ENCODE measurements around the gene FAM209B. TPM values are rescaled to one million over a fixed set of nuclear protein-coding genes. Genes with fewer than 3 reads are reported as not detected.
"Not testable (repeated sequence)": the region's sequence is repeated elsewhere in the genome, so short reads cannot be mapped to it uniquely, and the experiment has no call there.

Gene FAM209B, protein sequence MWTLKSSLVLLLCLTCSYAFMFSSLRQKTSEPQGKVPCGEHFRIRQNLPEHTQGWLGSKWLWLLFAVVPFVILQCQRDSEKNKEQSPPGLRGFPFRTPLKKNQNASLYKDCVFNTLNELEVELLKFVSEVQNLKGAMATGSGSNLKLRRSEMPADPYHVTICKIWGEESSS
- not detected for total RNA-seq
- under 1 TPM in 2 of 3 donors, not detected in 1; 0.75 to 0.78 TPM for polyA plus RNA-seq
- long read RNA-seq, donor 1 = 0 reads
- long read RNA-seq, donor 2 = 0 reads
- long read RNA-seq, donor 3 = 0 reads
- long read RNA-seq, donor 4 = 0 reads
- long read RNA-seq, donor 5 = 0 reads
- long read RNA-seq, donor 6 = 0 reads
- long read RNA-seq, donor 7 = 0 reads
- long read RNA-seq, donor 8 = 0 reads
- long read RNA-seq, donor 9 = 0 reads
- long read RNA-seq, donor 10 = 0 reads

DNA sequence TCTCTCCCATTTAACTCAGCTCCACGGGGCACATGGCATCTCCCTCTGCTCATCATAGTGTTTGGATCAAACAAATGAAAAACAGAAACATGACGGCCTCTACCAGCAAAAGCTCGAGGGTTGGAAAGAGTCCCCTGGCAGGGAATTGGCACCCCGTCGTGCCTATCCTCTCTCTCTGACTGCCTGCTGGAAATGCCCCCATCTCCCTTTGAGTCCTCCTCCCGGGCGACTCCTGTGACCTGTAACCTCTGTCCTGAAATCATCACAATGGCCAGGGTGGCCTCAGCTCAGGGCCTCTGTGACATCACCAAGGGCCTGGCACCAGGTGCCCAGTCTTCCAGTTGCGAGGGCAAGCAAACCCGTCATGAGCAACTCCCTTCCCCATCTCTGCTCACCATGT is at the start of gene FAM209B:
Gene FAM209B (plus strand): TSS at position 301 of the 400 bp plus-strand sequence. CDS start 96 bp downstream, at position 397.
- not testable (repeated sequence) for H3K36me3 ChIP-seq, H3K27ac ChIP-seq, H3K4me1 ChIP-seq, H3K4me3 ChIP-seq, H3K27me3 ChIP-seq, H3K9me3 ChIP-seq, DNase-seq
- whole genome bisulfite sequencing, 5 donors = 86 to 90% (median 88%) methylated on average over 8 to 9 of the region's 9 CpGs
- intact Hi-C loops (cut with DNase I; ENCODE audit: low total_unique reads) = loop anchor here (10.0 kb wide), 1 partner anchor 62 kb away; no protein-coding TSS in a partner anchor

DNA sequence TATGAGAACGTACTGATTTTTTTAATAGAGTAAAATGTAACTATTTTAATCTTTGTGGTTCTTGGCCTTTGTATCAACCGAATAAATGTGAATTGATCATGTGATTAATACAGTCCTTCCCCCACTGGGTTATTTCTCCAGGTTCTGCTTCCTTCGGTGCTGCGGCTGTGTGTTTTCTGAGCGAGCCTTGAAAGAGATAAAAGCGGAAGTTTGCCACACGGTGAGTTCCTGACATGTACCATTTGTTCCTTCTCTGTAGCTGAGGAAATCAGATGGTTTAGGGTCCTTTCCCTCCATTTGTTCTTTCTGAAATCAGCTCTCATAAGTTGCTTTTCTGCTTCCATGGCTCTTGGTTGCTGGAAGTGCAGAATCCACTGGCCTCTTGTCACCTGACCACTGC is 49.1 kb upstream of the FAM209B start:
- 77 to 87% (median 84%) methylated on average over 7 of the region's 7 CpGs for WGBS, 5 donors
- no peaks in the 10 kb centered on the region for H3K27me3 ChIP-seq
- H3K4me3 ChIP-seq = no peak overlapping the region
- TF ChIP-seq, protein P1, sequence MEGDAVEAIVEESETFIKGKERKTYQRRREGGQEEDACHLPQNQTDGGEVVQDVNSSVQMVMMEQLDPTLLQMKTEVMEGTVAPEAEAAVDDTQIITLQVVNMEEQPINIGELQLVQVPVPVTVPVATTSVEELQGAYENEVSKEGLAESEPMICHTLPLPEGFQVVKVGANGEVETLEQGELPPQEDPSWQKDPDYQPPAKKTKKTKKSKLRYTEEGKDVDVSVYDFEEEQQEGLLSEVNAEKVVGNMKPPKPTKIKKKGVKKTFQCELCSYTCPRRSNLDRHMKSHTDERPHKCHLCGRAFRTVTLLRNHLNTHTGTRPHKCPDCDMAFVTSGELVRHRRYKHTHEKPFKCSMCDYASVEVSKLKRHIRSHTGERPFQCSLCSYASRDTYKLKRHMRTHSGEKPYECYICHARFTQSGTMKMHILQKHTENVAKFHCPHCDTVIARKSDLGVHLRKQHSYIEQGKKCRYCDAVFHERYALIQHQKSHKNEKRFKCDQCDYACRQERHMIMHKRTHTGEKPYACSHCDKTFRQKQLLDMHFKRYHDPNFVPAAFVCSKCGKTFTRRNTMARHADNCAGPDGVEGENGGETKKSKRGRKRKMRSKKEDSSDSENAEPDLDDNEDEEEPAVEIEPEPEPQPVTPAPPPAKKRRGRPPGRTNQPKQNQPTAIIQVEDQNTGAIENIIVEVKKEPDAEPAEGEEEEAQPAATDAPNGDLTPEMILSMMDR (IDR thresholded peaks at IDR 0.05) = no peak
- TF ChIP-seq EP300 (IDR thresholded peaks at IDR 0.05) = no peak
- no peak for TF ChIP-seq POLR2AphosphoS5 (IDR thresholded peaks at IDR 0.05)
- TF ChIP-seq POLR2A (IDR thresholded peaks at IDR 0.05) = no peak
- no peaks in the 10 kb centered on the region for H3K4me1 ChIP-seq
- peaks cover 36 to 97% (median 95%) of the 10 kb centered on the region in 4 donors for H3K36me3 ChIP-seq
- peak in 1 of 2 donors; percentile 12 for DNase-seq
- no peaks in the 10 kb centered on the region for H3K9me3 ChIP-seq
- intact Hi-C loops (cut with DNase I; ENCODE audit: low total_unique reads) = no loop called here
- peak overlapping the region in 2 of 5 donors; percentile 16 to 59 for H3K27ac ChIP-seq

DNA sequence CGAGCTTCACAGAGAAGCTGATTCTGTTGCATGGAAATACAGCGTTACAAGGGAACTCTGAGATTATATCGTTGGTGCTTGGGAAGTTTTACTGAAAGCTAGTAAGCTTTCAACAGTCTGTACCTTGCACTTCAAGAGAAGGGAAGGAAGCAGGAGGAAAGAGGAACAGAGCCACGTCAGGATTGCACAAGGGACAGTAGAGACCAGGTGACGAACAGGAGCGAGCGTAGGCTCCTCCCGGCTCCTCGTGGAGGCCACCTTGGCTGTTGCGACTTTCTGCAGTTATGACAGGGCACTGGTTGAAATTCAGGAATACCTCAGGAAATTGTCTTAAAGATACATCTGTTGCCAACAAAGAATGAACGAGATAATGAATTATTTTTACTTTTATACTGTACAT is 45.8 kb upstream of the FAM209B start:
- WGBS, 5 donors = 82 to 92% (median 90%) methylated on average over 11 of the region's 11 CpGs
- peak overlapping the region in 1 of 5 donors; percentile 30 for H3K27ac ChIP-seq
- no peaks in the 10 kb centered on the region for H3K4me1 ChIP-seq
- DNase-seq = no peak
- H3K27me3 ChIP-seq = no peaks in the 10 kb centered on the region
- H3K4me3 ChIP-seq = no peak overlapping the region
- peaks cover 31 to 97% (median 95%) of the 10 kb centered on the region in 4 donors for H3K36me3 ChIP-seq
- TF ChIP-seq POLR2AphosphoS5 (IDR thresholded peaks at IDR 0.05) (no peak), POLR2A (IDR thresholded peaks at IDR 0.05) (no peak), EP300 (IDR thresholded peaks at IDR 0.05) (no peak)
- TF ChIP-seq, protein P1 (IDR thresholded peaks at IDR 0.05) = no peak
- no peaks in the 10 kb centered on the region for H3K9me3 ChIP-seq
- intact Hi-C loops (cut with DNase I; ENCODE audit: low total_unique reads) = no loop called here

DNA sequence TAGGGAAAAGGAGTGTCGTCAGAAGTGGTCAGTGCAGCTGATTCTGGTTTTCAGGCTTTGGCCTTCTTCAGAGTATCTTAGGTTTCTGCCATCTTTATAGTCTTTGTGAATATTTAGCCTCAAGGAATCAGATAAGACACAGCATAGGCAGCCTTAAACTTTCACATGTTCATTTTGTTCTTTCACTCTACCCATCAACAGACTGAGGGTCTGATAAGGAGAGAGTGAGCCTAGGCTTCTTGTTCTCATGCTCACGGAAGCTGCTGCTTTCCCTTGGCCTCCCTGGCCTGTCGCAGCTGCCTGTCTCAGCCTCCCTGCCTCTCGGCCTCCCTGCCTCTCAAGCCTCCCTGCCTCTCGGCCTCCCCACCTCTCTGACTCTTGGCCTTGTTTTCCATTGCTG is 44.5 kb upstream of the FAM209B start:
- Histone ChIP-seq H3K4me3 (no peak overlapping the region), H3K36me3 (peaks cover 32 to 96% (median 93%) of the 10 kb centered on the region in 4 donors), H3K9me3 (no peaks in the 10 kb centered on the region), H3K4me1 (no peaks in the 10 kb centered on the region), H3K27ac (no peak overlapping the region), H3K27me3 (no peaks in the 10 kb centered on the region)
- intact Hi-C loops (cut with DNase I; ENCODE audit: low total_unique reads) = no loop called here
- WGBS, 5 donors = 94 to 98% (median 96%) methylated on average over 5 of the region's 5 CpGs
- no peak for TF ChIP-seq POLR2A (IDR thresholded peaks at IDR 0.05)
- TF ChIP-seq, protein P1 (IDR thresholded peaks at IDR 0.05) = no peak
- no peak for TF ChIP-seq POLR2AphosphoS5 (IDR thresholded peaks at IDR 0.05)
- TF ChIP-seq EP300 (IDR thresholded peaks at IDR 0.05) = no peak
- no peak for DNase-seq

DNA sequence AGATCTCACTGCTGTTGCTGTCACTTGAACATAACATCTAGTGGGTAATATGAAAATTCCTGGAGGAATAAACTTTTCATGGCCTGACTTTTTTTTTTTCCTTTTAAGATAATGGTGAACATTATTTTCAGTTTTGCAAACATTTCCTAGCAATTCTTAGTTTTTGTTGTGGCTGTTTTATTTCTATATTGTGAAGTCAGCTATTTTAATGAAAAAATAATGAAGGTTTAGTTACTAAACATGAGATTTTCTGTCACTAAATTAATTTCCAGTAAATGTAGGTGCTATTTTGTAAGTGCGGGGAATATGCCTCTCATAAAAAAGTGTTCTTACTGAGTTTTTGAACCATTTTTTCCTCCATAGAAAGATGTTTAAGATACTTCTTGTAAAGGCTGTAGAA is 31.9 kb upstream of the FAM209B start:
- DNase-seq = no peak
- Histone ChIP-seq H3K36me3 (peaks cover 0 to 58% (median 51%) of the 10 kb centered on the region in 4 donors), H3K9me3 (no peaks in the 10 kb centered on the region), H3K27ac (no peak overlapping the region), H3K4me1 (no peaks in the 10 kb centered on the region), H3K4me3 (no peak overlapping the region), H3K27me3 (no peaks in the 10 kb centered on the region)
- 94 to 100% (median 98%) methylated on average over 1 of the region's 1 CpG for WGBS, 5 donors
- no peak for TF ChIP-seq POLR2A (IDR thresholded peaks at IDR 0.05)
- TF ChIP-seq, protein P1 (IDR thresholded peaks at IDR 0.05) = no peak
- no peak for TF ChIP-seq EP300 (IDR thresholded peaks at IDR 0.05)
- no peak for TF ChIP-seq POLR2AphosphoS5 (IDR thresholded peaks at IDR 0.05)
- intact Hi-C loops (cut with DNase I; ENCODE audit: low total_unique reads) = no loop called here

All from stomach (tissue), 19 donors.